ENCODE results near the gene ESR2. TPM values are rescaled to one million over a fixed set of nuclear protein-coding genes. Genes with fewer than 3 reads are reported as not detected.

Gene ESR2
- total RNA-seq, 1 experiment from 2014 or later: 0.15 TPM

DNA sequence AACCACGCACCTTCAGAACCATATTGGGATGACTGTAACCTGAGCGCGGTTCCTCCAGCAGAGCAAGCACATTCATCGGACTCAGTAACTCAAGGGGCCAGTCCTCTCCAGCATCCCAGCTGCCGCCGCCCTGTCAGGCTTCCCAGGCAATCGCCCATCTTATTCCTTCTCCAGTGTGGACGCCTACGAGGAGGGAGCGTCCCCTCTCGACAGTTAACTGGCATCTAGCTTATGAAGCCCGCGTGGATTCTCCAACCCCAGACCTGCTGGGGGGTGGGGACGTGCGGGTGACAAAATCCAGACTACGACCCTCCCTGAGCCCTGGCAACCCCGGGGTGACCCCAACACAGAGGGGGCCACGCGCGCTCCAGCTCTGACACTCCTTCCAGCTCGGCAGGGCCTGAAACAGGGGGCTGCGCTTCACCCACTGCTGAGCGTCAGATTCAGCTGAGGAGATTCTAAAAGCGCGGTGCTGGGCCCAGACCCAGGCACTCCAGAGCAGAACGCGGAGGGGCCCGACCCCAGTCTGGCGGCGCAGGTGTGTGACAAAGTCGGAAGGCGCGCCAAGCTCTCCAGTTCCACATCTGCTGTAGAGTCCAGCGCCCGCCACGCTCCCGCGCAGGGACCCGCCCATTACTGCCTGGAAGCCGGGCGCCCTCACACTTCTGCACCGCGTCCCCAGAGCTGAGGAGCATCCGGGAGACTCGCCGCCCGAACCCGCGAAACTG lies 43.9 kb upstream of the ESR2 start:
- Histone ChIP-seq H3K56ac (ENCODE audit: insufficient read length, low read depth, low read length) (no peak overlapping the region), H2BK120ac (ENCODE audit: low read depth, low read length, poor library complexity, severe bottlenecking) (no peak overlapping the region), H3K18ac (ENCODE audit: insufficient read length, low read depth, low read length) (peak overlapping the region; percentile 56), H2BK5ac (ENCODE audit: insufficient read length, low read length) (no peak overlapping the region), H4K5ac (ENCODE audit: insufficient read length, low read depth, low read length) (no peak overlapping the region), H2AFZ (ENCODE audit: low read length) (no peak overlapping the region), H4K8ac (replicated peaks; ENCODE audit: insufficient read length, low read depth, low read length) (no peak overlapping the region), H3K4ac (ENCODE audit: low read depth, low read length) (peak overlapping the region; percentile 79; the same call in 1 of the 2 replicates), H3K79me2 (ENCODE audit: insufficient read depth, low read length) (no peaks in the 10 kb centered on the region), H3K4me2 (ENCODE audit: insufficient read depth, insufficient read length, low read length) (peak overlapping the region; percentile 93), H2AK5ac (ENCODE audit: insufficient read length, low read length) (no peak overlapping the region), H3K23ac (ENCODE audit: insufficient read length, low read depth, low read length) (no peak overlapping the region), H3K14ac (ENCODE audit: insufficient read depth, low read length) (peak overlapping the region; percentile 44; the same call in 1 of the 2 replicates), H3K27me3 (ENCODE audit: insufficient read depth, low read length) (no peaks in the 10 kb centered on the region), H3K4me1 (ENCODE audit: insufficient read depth, low read length) (no peaks in the 10 kb centered on the region), H2BK20ac (ENCODE audit: low read depth, low read length, poor library complexity, severe bottlenecking) (no peak overlapping the region), H3K9me3 (ENCODE audit: control insufficient read depth, low read depth, low read length) (no peaks in the 10 kb centered on the region), H3T11ph (ENCODE audit: low read length) (no peak overlapping the region), H3K23me2 (ENCODE audit: insufficient read length, low read depth, low read length, poor library complexity, severe bottlenecking) (peaks cover 13% of the 10 kb centered on the region), H3K79me1 (ENCODE audit: insufficient read depth, low read depth, low read length, poor library complexity, severe bottlenecking) (no peaks in the 10 kb centered on the region), H4K91ac (ENCODE audit: insufficient read length, low read depth, low read length) (no peak overlapping the region), H2BK12ac (ENCODE audit: insufficient read length, low read depth, low read length) (no peak overlapping the region), H3K9ac (ENCODE audit: extremely low read depth, insufficient read length, low read length) (peak overlapping the region; percentile 66), H3K27ac (ENCODE audit: insufficient read length, low read depth, low read length) (no peak overlapping the region), H2BK15ac (ENCODE audit: low read depth, low read length) (no peak overlapping the region), H4K20me1 (ENCODE audit: control insufficient read depth, insufficient read depth, insufficient read length) (no peaks in the 10 kb centered on the region)
- no CpG with 5 or more reads among the region's 49 CpGs for WGBS (ENCODE audit: extremely low coverage, insufficient read length, low lambda C conversion rate)
- Mint-ChIP-seq H3K36me3 (ENCODE audit: insufficient read depth in 1 of 3, low read depth in 3 of 3) (peaks cover 5 to 11% (median 6%) of the 10 kb centered on the region in 3 experiments), H3K27ac (peak overlapping the region; percentile 87 to 96 (median 95)), H3K27me3 (ENCODE audit: low read depth) (peaks cover 2% of the 10 kb centered on the region; the same call in 1 of the 2 replicates), H3K4me3 (peak overlapping the region; percentile 89 to 93), H3K9me3 (peaks cover 13 to 15% of the 10 kb centered on the region in 2 experiments), H3K4me1 (peaks cover 21 to 30% of the 10 kb centered on the region in 2 experiments)
- DNase-seq: peak; percentile 68
- TF ChIP-seq CTCF (conservative IDR thresholded peaks at IDR 0.05): no peak
